ENCODE measurements around the gene UBC. TPM values are rescaled to one million over a fixed set of nuclear protein-coding genes. Genes with fewer than 3 reads are reported as not detected.

UBC gene
- total and polyA plus RNA-seq, 9 of the 15 experiments (the other 6 are each of a cell fraction or from before 2014, with no cell fraction given): 533 to 1,153 (median 813) TPM

GRCh38 chr12:124921200-124922031, 7.0 kb upstream of the UBC start (continued):
- peak; percentile 62; the same call in 1 of the 2 replicates for TF ChIP-seq RREB1 (CRISPR knock-in tag; IDR thresholded peaks at IDR 0.05)
- TF ChIP-seq ZNF134 (CRISPR knock-in tag; conservative IDR thresholded peaks at IDR 0.05): no peak
- no peak for TF ChIP-seq RBM15 (IDR thresholded peaks at IDR 0.05; ENCODE audit: insufficient read depth, low read length)
- TF ChIP-seq TSHZ1 (CRISPR knock-in tag; IDR thresholded peaks at IDR 0.05): no peak
- no peak for TF ChIP-seq RBFOX2 (IDR thresholded peaks at IDR 0.05; ENCODE audit: low read depth, low read length)
- no peak for TF ChIP-seq ZNF184 (CRISPR knock-in tag; IDR thresholded peaks at IDR 0.05)
- peak; percentile 53; the same call in 1 of the 2 replicates for TF ChIP-seq ETV5 (CRISPR knock-in tag; IDR thresholded peaks at IDR 0.05; ENCODE audit: low read depth)
- TF ChIP-seq ZNF551 (CRISPR knock-in tag; IDR thresholded peaks at IDR 0.05): no peak
- TF ChIP-seq ZBTB26 (CRISPR knock-in tag; IDR thresholded peaks at IDR 0.05): no peak
- TF ChIP-seq ZBTB9 (CRISPR knock-in tag; IDR thresholded peaks at IDR 0.05): peak; percentile 56; the same call in 1 of the 2 replicates
- no peak for TF ChIP-seq ILF3 (IDR thresholded peaks at IDR 0.05; ENCODE audit: borderline replicate concordance)
- TF ChIP-seq RBM17 (IDR thresholded peaks at IDR 0.05; ENCODE audit: borderline replicate concordance, low read depth, low read length): no peak
- no peak for TF ChIP-seq FOXP1 (CRISPR knock-in tag; IDR thresholded peaks at IDR 0.05)

Measured in K562 (cell line).